GM12873 (cell line): Measurements from ENCODE around the gene PBXIP1.

Source experiments
- CTCF ChIP-seq: IDR thresholded peaks from 2 replicates; pipeline ENCODE4 v1.5.1; 2012; ENCODE audit warnings: low read depth, mild to moderate bottlenecking, moderate library complexity, low read length, control low read depth; ENCODE audit not compliant: insufficient read depth; ENCODE audit errors: missing control alignments

Gene PBXIP1

GRCh38 chr1:154992721-154993571 lies 37.0 kb upstream of the PBXIP1 start:
- TF ChIP-seq CTCF: peak; percentile 11

GRCh38 chr1:154990276-154990675 lies 34.4 kb upstream of the PBXIP1 start:
- no peak for TF ChIP-seq CTCF

- no peak for TF ChIP-seq CTCF
Observed at GRCh38 chr1:154989195-154989860, 33.4 kb upstream of the PBXIP1 start.

GRCh38 chr1:154988058-154988954 lies 32.4 kb upstream of the PBXIP1 start:
- TF ChIP-seq CTCF: peak; percentile 28

GRCh38 chr1:154987326-154987725 lies 31.4 kb upstream of the PBXIP1 start:
- TF ChIP-seq CTCF: no peak

GRCh38 chr1:154983776-154984466 lies 28.0 kb upstream of the PBXIP1 start:
- TF ChIP-seq CTCF: no peak
